Measurements from ENCODE around the gene CYP4F2. TPM values are rescaled to one million over a fixed set of nuclear protein-coding genes. Genes with fewer than 3 reads are reported as not detected.

The CYP4F2 gene
- total and polyA plus RNA-seq, 2 of the 8 experiments (the other 6 are each of a cell fraction or from before 2014, with no cell fraction given) = not detected

DNA sequence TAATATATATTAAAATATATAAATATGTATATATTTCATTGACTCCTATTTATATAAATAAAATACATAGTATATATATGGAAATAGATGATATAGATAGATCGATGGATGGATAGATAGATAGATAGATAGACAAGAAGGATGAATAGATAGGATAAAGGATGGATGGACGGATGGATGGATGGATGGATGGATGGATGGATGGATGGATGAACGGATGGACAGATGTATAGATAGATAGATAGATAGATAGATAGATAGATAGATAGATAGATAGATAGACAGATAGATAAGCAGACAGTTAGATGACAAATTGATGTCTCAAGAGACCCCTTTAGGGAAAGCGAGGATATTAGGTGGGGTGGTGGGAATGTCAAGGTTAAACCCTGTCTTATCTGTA lies 21.4 kb upstream of the CYP4F2 start:
- POLR2A ChIA-PET (ENCODE audit: partially characterized antibody) = no interaction called here
- peaks cover 59 to 70% of the 10 kb centered on the region in 2 experiments; a peak in 3 of 4 replicates for H3K9me3 ChIP-seq (ENCODE audit: insufficient read depth in 2 of 2, low read depth in 1 of 2, low read length in 1 of 2)

More for the DNA sequence above, 21.4 kb upstream of the CYP4F2 start:
- H3K27ac ChIP-seq (ENCODE audit: low read depth, low read length) = no peak overlapping the region
- H2BK20ac ChIP-seq (ENCODE audit: low read length) = no peak overlapping the region
- H2AK5ac ChIP-seq (ENCODE audit: low read depth, low read length) = no peak overlapping the region
- DNase-seq (ENCODE audit: low read depth in 1 of 2, low spot score in 2 of 2) (no peak), FAIRE-seq (no peak)
- no peak overlapping the region for H3K4ac ChIP-seq (replicated peaks; ENCODE audit: insufficient read length, low read depth, low read length)
- no peak overlapping the region for H2BK12ac ChIP-seq (ENCODE audit: low read depth, low read length)
- H4K20me1 ChIP-seq (replicated peaks in 1 of 2; ENCODE audit: control insufficient read depth in 1 of 2, insufficient read depth in 2 of 2, low read length in 2 of 2) = no peaks in the 10 kb centered on the region
- no peaks in the 10 kb centered on the region for H3K79me2 ChIP-seq (ENCODE audit: control insufficient read depth in 1 of 2, insufficient read depth in 2 of 2, low read length in 2 of 2)
- H3K4me3 ChIP-seq (ENCODE audit: extremely low read depth in 1 of 4, insufficient read depth in 2 of 4, low read depth in 3 of 4, low read length in 4 of 4) = no peak overlapping the region
- no peaks in the 10 kb centered on the region for H3K4me1 ChIP-seq (replicated peaks in 1 of 4; ENCODE audit: control insufficient read depth in 3 of 4, insufficient read depth in 4 of 4, low read length in 3 of 4)
- H3K36me3 ChIP-seq (ENCODE audit: control insufficient read depth in 2 of 4, insufficient read depth in 4 of 4, low read length in 3 of 4) = no peaks in the 10 kb centered on the region
- no peak overlapping the region for H3K23ac ChIP-seq (ENCODE audit: insufficient read length)
- no peaks in the 10 kb centered on the region for H3K79me1 ChIP-seq (ENCODE audit: low read depth, low read length)
- H3K56ac ChIP-seq (replicated peaks; ENCODE audit: insufficient read length, low read depth, low read length) = no peak overlapping the region
- no peak overlapping the region for H3K18ac ChIP-seq (ENCODE audit: extremely low read depth, low read length)
- TF ChIP-seq TAF1 (IDR thresholded peaks at IDR 0.05; ENCODE audit: low read depth, low read length) (no peak), BCL11A (IDR thresholded peaks at IDR 0.05; ENCODE audit: low read depth in 2 of 2, low read length in 2 of 2) (no peak), CBX5 (IDR thresholded peaks at IDR 0.05; ENCODE audit: low read depth, low read length) (no peak), RFX5 (IDR thresholded peaks at IDR 0.05; ENCODE audit: borderline replicate concordance, low read depth, low read length) (no peak), TCF12 (IDR thresholded peaks at IDR 0.05; ENCODE audit: low read depth, low read length) (no peak), ASH2L (IDR thresholded peaks at IDR 0.05; ENCODE audit: low read length) (no peak)
- H2AFZ ChIP-seq (ENCODE audit: low read length) = no peak overlapping the region
- H2BK5ac ChIP-seq (ENCODE audit: low read depth, low read length) = no peak overlapping the region
- H4K8ac ChIP-seq (ENCODE audit: extremely low read depth, insufficient read depth, low read length) = no peak overlapping the region
- CTCF ChIA-PET (ENCODE audit: partially characterized antibody) = no interaction called here
- H2BK15ac ChIP-seq (ENCODE audit: low read length) = no peak overlapping the region
- H4K5ac ChIP-seq (ENCODE audit: insufficient read length, low read depth, low read length) = no peak overlapping the region
- H3K27me3 ChIP-seq (replicated peaks in 1 of 4; ENCODE audit: control insufficient read depth in 3 of 4, extremely low read depth in 1 of 4, insufficient read depth in 3 of 4, low read length in 3 of 4) = no peaks in the 10 kb centered on the region
- no peak overlapping the region for H4K91ac ChIP-seq (replicated peaks; ENCODE audit: insufficient read length, low read length)
- no peak overlapping the region for H3K14ac ChIP-seq (ENCODE audit: insufficient read length)
- H3K9ac ChIP-seq (replicated peaks in 1 of 4; ENCODE audit: extremely low read depth in 1 of 4, low read depth in 3 of 4, low read length in 3 of 4) = no peak overlapping the region
- no peak overlapping the region for H3K4me2 ChIP-seq (ENCODE audit: insufficient read depth in 1 of 2, low read depth in 2 of 2, low read length in 2 of 2)
- H3K23me2 ChIP-seq (ENCODE audit: low read depth, low read length) = no peaks in the 10 kb centered on the region; the same call in 1 of the 2 replicates
- 67 to 100% methylated on average over 2 to 4 of the region's 4 CpGs for WGBS, 2 experiments (ENCODE audit: extremely low coverage in 1 of 2, insufficient coverage in 1 of 2, insufficient read length in 1 of 2, insufficient replicate concordance in 2 of 2, low coverage in 1 of 2, low lambda C conversion rate in 2 of 2, missing lambda C conversion rate in 1 of 2)
- no peak overlapping the region for H2BK120ac ChIP-seq (replicated peaks; ENCODE audit: low read depth, low read length)

Measured in H1 (cell line).